ENCODE measurements around the gene VPS54.

DNA sequence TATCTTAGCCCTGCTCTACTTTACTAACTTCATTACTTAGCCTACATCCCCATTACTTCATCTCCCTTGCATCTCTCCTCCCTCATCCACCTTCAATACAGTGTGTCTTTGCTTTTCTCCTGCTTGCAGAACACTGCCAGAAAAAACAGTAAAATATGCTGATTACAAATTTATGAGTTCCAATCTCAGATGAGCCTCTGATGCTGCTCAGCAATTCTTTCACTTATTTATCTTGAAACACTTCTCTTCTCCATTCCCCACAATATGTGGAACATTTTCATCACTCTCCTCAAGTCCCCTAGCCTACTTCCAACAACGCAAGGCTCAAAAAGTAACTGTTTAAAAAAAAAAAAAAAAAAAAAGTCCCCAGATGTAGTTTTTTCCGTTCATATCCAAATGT, 7.1 kb downstream of the VPS54 start:
- TF ChIP-seq GATA2 (IDR thresholded peaks at IDR 0.05; ENCODE audit: low read depth, low read length) (no peak), GATA3 (IDR thresholded peaks at IDR 0.05; ENCODE audit: low read depth, low read length) (no peak)
